Stimulated activated CD8-positive, alpha-beta memory T cell treated with anti-CD3 and anti-CD28 coated beads, Interleukin-2, amount 100 ng/mL, for 48 hours (primary cell): Measurements from ENCODE around the gene PEX3.
"Not testable (repeated sequence)": the region's sequence is repeated elsewhere in the genome, so short reads cannot be mapped to it uniquely, and the experiment has no call there.

Experiments
- DNase-seq, 2 donors: peaks; one replicate each; pipeline ENCODE4 v3.0.0-alpha.2; 2020; ENCODE audit warnings: low read depth in 2 of 2

The PEX3 gene

GRCh38 chr6:143507358-143508145 is 56.9 kb downstream of the PEX3 start:
- no peak for DNase-seq

GRCh38 chr6:143510326-143510725 is 59.7 kb downstream of the PEX3 start:
- DNase-seq = not testable (repeated sequence)

GRCh38 chr6:143510991-143511891 is 60.6 kb downstream of the PEX3 start, which contains the start of gene FUCA2:
Gene FUCA2 (minus strand): TSS chr6:143511720. CDS start chr6:143511634, 86 bp downstream.
- DNase-seq = peak; percentile 40 to 54

- DNase-seq = peak in 1 of 2 donors; percentile 23
Measured at GRCh38 chr6:143513410-143513809, 62.8 kb downstream of the PEX3 start.

- no peak for DNase-seq
Measured at GRCh38 chr6:143515061-143515760, 64.6 kb downstream of the PEX3 start.

- no peak for DNase-seq
Measured at GRCh38 chr6:143515766-143516355, 65.3 kb downstream of the PEX3 start.

GRCh38 chr6:143516690-143517446 is 66.3 kb downstream of the PEX3 start:
- no peak for DNase-seq

- no peak for DNase-seq
Measured at GRCh38 chr6:143517447-143517773, 66.8 kb downstream of the PEX3 start.

- no peak for DNase-seq
Measured at GRCh38 chr6:143522039-143522600, 71.5 kb downstream of the PEX3 start.

- no peak for DNase-seq
Measured at GRCh38 chr6:143525356-143525755, 74.8 kb downstream of the PEX3 start.

GRCh38 chr6:143527677-143528076 is 77.1 kb downstream of the PEX3 start:
- no peak for DNase-seq

- no peak for DNase-seq
Measured at GRCh38 chr6:143528164-143528811, 77.7 kb downstream of the PEX3 start.

GRCh38 chr6:143529095-143529494 is 78.5 kb downstream of the PEX3 start:
- DNase-seq = no peak

GRCh38 chr6:143531720-143532499 is 81.3 kb downstream of the PEX3 start:
- DNase-seq = no peak

GRCh38 chr6:143535189-143535614 is 84.6 kb downstream of the PEX3 start:
- no peak for DNase-seq

GRCh38 chr6:143536461-143536865 is 85.9 kb downstream of the PEX3 start:
- DNase-seq = peak; percentile 32 to 43

- peak; percentile 36 to 53 for DNase-seq
Measured at GRCh38 chr6:143536866-143537691, 86.5 kb downstream of the PEX3 start.

GRCh38 chr6:143538374-143538773 is 87.8 kb downstream of the PEX3 start:
- DNase-seq = no peak
